SIG-M5 treated with dmso at 0.1 percent for 504 hours (cell line): ENCODE results near the gene COPS7A.
A peak's percentile ranks its signal among the peaks of the same experiment; 100 is the strongest.

Source experiments
- DNase-seq: peaks from one replicate; lab custom pipeline; 2025; ENCODE audit not compliant: unreplicated experiment; lab: John Stamatoyannopoulos, UW

The COPS7A gene

GRCh38 chr12:6769666-6770065 is 45.8 kb downstream of the COPS7A start:
- no peak for DNase-seq

GRCh38 chr12:6770094-6770493 is 46.2 kb downstream of the COPS7A start:
- DNase-seq, result no peak

GRCh38 chr12:6770600-6770999 is 46.8 kb downstream of the COPS7A start:
- no peak for DNase-seq

DNA sequence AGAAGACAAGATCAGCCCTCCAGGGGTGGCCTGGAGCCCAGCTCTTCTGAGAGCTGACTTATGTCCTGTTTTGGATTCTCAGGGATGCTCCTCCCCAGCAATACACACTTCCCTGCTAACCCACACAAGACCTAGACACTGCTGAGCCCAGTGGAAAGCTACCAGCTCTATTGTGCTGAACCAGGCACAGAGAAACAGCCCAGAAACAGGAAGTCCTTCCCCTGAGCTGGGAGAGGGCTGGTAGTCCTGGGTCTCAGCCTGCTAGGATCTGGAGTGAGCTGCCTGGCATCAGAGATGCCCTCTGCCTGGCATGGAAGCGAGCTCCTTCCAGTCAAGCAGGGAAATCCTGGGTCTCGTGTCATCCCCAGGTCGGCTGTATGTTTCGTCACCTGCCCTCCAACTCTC is 47.2 kb downstream of the COPS7A start:
- no peak for DNase-seq

DNA sequence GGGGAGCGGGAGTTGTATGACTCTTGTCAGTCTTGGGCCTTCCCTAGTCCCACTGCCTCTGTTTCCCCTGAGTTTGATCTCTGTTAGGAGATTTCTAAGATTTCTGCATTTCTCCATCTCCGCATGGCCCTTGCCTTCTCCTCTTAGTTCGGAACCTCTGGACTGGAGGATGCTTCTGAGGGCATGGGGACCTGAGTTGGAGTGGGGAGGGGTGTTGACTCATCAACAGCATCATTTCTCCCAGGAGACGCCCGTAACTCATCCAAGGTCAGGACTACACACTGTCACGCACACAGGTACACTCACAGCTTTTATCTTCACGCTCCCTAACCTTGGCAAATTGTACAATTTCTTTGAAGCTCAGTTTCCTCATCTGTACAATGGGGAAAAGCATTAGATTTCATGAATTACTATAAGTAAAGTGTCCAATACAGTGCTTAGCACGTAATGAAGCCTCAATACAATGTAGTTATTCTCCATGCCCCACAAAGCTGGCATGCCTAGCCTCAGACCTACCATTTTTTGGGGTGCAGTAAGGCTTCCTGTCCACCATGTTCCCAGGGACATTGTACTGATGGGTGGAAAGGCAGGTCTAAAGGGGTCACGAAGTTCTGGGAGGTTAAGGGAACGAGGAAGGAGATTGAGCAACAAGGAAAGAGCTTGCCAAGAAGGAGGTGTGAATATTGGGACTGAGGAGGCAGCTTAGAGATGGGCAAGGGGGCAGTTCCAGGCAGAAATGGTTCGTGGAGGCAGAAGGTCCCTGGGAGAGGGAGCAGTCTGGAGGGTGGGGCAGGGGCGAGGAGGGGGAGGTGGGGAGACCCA is 47.9 kb downstream of the COPS7A start:
- no peak for DNase-seq

DNA sequence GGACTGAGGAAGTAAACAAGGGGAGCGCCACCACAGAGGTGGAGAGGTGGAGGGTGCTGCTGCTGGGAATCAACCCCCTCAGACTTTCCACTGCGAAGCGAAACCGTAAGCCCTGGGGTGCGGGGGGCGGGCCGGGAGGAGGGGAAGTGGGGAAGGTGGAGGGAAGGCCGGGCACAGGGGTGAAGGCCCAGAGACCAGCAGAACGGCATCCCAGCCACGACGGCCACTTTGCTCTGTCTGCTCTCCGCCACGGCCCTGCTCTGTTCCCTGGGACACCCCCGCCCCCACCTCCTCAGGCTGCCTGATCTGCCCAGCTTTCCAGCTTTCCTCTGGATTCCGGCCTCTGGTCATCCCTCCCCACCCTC is 48.5 kb downstream of the COPS7A start, which contains the start of gene LAG3:
LAG3 (plus strand) TSS at position 190 of the 365 bp plus-strand sequence. CDS start 333 bp downstream, outside the sequence.
- no peak for DNase-seq

- no peak for DNase-seq
These were observed 49.1 kb downstream of the COPS7A start for GRCh38 chr12:6772726-6773589.

DNA sequence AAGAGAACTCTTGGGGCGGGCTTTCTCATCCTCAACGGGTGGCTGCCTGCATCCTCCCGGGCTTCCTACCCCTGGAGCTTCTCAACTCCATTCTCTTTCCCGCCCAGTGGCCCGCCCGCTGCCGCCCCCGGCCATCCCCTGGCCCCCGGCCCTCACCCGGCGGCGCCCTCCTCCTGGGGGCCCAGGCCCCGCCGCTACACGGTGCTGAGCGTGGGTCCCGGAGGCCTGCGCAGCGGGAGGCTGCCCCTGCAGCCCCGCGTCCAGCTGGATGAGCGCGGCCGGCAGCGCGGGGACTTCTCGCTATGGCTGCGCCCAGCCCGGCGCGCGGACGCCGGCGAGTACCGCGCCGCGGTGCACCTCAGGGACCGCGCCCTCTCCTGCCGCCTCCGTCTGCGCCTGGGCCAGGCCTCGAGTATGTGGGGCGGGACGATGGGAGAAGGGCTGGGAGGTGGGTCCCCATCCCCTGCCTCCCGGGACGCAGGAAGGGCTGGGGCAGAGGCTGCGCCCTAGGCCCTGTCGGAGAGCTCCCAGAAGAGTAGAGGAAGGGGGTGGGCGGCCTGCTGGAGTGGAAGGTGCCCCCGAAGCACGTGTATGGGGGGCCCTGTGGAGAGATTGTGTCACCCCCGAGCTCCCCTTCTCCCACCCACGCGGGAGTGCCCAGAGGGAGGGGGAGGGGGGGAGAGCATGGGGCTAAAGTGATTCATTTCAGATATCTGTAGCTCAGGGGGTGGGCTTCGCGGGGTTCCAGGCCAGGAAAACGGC is 49.9 kb downstream of the COPS7A start:
- DNase-seq, result no peak

DNA sequence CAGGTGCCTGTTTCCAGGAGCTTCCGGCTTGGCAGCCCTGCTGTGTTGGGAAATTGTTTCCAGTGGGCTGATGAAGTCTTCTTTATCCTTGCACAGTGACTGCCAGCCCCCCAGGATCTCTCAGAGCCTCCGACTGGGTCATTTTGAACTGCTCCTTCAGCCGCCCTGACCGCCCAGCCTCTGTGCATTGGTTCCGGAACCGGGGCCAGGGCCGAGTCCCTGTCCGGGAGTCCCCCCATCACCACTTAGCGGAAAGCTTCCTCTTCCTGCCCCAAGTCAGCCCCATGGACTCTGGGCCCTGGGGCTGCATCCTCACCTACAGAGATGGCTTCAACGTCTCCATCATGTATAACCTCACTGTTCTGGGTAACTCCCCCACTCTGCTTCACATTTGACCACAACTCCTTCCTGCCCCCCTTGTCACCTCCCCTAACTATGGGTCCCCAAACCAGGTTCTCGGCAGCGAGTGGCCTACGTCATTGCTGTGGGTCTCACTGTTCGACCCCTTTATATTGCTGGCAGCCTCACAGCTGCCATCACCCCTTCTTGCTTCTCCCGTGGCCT is 50.7 kb downstream of the COPS7A start:
- DNase-seq, result no peak

DNA sequence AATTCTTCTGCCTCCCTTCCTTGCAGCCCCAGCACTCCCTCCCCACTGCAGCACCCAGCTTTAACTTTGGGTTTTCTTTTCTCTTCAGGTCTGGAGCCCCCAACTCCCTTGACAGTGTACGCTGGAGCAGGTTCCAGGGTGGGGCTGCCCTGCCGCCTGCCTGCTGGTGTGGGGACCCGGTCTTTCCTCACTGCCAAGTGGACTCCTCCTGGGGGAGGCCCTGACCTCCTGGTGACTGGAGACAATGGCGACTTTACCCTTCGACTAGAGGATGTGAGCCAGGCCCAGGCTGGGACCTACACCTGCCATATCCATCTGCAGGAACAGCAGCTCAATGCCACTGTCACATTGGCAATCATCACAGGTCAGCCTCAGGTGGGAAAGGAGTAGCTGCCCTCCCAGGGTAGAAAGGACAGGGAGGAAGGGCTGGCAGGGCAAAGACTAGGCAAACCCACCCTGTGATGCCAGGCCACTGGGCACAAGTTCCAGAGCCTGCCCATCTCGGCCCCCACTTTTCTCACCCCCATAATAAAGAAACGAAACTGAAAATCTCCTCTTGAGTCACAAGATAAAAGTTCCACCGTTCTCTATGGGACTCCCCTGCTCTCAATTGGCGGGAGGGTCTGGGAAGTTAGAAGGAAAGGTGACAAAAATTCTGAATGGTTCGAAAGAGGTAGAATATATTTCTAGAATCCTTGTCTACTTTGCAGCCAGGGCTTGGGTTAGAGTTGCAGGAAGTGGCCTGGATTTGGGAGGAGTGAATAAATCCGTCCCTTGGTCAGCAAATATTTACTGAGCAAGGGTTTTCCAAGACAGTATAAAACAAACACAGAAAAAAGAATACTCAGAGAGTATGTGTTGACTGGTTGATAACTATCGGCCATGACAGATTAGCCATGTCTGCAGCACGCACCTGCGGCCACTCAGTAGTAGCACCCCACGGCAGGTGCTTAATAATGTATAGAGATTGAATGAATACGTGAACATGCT is 51.6 kb downstream of the COPS7A start:
- DNase-seq, result no peak

DNA sequence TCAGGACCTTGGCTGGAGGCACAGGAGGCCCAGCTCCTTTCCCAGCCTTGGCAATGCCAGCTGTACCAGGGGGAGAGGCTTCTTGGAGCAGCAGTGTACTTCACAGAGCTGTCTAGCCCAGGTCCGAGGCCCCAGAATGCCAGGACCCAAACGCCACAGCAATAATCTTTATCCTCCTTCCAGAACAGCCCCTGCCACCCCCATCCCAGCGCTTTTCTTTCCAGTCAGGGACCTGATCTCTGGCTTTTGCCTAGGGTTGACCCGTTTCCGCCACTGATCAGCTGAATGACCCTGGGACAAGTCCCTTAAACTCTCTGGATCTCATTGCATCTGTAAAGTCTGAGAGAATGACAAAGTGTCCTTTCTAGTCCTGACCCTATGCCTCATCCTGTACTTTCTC is 53.5 kb downstream of the COPS7A start:
- no peak for DNase-seq

- DNase-seq, result no peak
These were observed 54.3 kb downstream of the COPS7A start for GRCh38 chr12:6778217-6778573.

GRCh38 chr12:6778574-6779550 is 55.0 kb downstream of the COPS7A start:
- peak; percentile 89 for DNase-seq

DNA sequence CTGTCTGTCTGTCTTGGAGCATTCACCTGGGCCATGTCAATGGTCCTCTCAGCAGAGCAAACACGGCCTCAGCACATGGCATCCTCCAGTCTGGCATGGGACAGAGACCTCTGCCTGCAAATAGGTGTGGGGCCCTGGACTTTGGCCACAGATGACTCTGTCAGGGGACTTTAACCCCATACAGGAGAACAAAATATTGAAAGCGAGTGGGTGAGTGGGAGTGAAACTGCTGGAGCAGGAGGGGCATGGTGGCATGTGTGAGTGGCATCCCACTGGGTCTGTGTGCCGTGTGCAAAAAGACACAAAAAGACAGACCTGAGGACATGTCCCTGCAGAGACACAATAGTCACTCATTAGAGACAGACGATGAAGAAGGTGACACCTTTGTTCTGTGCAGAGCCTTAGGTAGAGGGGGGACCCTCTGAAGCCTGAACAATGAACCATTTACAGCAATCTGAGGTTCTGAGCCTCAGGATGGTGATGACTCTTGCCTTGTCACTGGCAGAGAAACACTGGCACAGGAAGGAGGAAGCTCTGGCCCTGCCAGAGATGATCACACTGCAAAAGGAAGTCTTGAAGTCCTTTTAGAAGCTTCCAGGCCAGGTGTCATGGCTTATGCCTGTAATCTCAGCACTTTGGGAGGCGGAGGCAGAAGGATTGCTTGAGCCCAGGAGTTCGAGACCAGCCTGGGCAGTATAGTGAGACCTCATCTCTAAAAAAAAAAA is 56.0 kb downstream of the COPS7A start:
- DNase-seq, result no peak

DNA sequence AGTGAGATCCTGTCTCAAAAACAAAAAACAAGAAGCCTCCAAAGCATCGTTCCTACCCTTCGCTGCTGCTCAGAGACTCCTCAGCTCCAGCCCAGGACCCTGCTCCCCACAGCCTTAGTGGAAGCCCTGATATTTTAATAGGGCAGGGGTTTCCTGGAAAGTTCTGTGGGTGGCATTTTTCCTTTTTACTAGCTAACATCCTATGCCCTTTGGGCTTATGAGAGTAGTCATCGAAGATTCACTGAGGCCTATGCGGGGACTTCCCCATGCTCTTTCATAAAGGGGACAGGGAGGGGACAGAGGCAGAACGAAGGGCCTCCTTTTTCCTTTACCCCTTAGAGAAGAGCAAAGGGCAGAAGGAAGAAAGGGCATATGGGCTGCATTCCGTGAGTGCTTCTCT is 56.7 kb downstream of the COPS7A start:
- DNase-seq, result no peak
